HL-60 (cell line): ENCODE data around the gene GNGT2.
A peak's percentile ranks its signal among the peaks of the same experiment; 100 is the strongest.

Experiments used
- DNase-seq, 2 experiments: peaks; one replicate each; pipeline ENCODE4 v3.0.0-alpha.2; 2010 to 2020; ENCODE audit warnings: low read depth in 1 of 2, low spot score in 1 of 2
- H3K27ac ChIP-seq: fragments of 250-450 bp; sonication (Bioruptor Pico); replicated peaks from 2 replicates; pipeline ENCODE4 v1.5.1; 2020; ENCODE audit warnings: mild to moderate bottlenecking, moderate library complexity
- H3K27me3 ChIP-seq: fragments of 250-450 bp; sonication (Bioruptor Pico); 2 replicates; pipeline ENCODE4 v1.5.1; 2021; ENCODE audit warnings: mild to moderate bottlenecking, moderate library complexity; ENCODE audit not compliant: insufficient read depth, poor library complexity, severe bottlenecking
- H3K4me3 ChIP-seq: replicated peaks from 2 replicates; pipeline ENCODE4 v1.5.1; 2011; ENCODE audit warnings: mild to moderate bottlenecking, control low read depth, low read length; ENCODE audit not compliant: insufficient read depth
- GABPA ChIP-seq: IDR thresholded peaks from 2 replicates; pipeline ENCODE4 v1.6.1; 2012; ENCODE audit warnings: low read depth
- POLR2AphosphoS5 ChIP-seq: IDR thresholded peaks from 2 replicates; pipeline ENCODE4 v1.6.1; 2012; ENCODE audit warnings: low read depth
- SPI1 ChIP-seq: IDR thresholded peaks from 2 replicates; pipeline ENCODE4 v1.6.1; 2012; ENCODE audit warnings: low read depth, mild to moderate bottlenecking, borderline replicate concordance
- TF ChIP-seq, protein P1 (sequence below): IDR thresholded peaks from 2 replicates; pipeline ENCODE4 v1.6.1; 2012; ENCODE audit warnings: low read depth; ENCODE audit not compliant: insufficient replicate concordance
- TF ChIP-seq, protein P2 (sequence below): IDR thresholded peaks from one replicate; pipeline ENCODE4 v1.5.1; 2011; ENCODE audit warnings: low read length, control low read depth, inconsistent platforms; ENCODE audit not compliant: insufficient read depth

The GNGT2 gene

DNA sequence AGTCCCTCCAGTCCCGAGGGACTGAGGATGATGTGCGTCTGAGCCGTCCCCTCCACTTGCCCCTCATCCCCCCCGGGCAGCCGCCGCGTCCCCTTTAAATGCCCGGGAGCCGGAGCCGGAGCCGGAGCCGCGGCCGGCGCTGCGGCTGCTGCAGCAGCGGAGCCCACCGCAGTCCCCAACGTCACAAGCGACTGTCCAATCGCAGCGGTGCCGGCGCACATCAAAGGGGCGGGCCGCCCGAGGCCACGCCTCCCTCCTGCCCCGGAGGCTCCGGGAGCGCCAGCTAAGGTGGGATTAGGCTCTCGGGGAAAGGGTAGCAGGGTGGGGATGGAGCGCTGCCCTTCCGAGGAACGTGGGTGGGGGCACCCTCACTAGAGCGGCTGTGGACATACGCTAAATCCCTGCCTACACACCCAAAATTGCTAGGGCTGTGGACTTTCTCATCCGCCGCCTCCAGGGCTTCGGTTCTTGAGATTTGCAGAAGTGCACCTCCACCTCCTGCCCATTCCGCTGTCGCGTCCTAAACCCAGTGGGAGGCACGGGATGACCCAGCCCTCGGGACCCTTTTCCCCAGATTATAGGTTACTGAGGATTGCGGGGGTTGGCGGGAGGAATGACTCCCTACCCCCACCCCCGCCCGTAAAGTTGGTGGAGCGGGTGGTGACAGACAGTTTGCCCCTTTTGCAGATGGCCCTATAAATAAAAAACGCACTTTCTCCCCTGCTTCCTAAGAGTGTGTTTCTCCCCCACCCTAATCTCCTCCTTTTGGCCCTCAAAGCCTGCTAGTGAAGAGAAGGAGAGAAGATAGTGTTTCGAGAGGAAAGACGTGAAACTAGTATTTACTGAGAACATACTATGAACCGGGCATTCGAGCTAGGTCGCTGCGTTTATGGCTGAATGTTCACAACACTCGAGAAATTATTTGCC is 20.5 kb upstream of the GNGT2 start, which contains the start of gene PHOSPHO1:
PHOSPHO1 (minus strand) TSS at position 152 of the 927 bp plus-strand sequence. CDS start 4,096 bp downstream, outside the sequence.
- DNase-seq: peak; percentile 58 to 64
- Histone ChIP-seq H3K27me3 (peaks cover 21% of the 10 kb centered on the region), H3K27ac (no peak within 1 kb of the TSS), H3K4me3 (peak within 1 kb of the TSS; percentile 65)
- TF ChIP-seq SPI1 (peak; percentile 81), GABPA (no peak)

DNA sequence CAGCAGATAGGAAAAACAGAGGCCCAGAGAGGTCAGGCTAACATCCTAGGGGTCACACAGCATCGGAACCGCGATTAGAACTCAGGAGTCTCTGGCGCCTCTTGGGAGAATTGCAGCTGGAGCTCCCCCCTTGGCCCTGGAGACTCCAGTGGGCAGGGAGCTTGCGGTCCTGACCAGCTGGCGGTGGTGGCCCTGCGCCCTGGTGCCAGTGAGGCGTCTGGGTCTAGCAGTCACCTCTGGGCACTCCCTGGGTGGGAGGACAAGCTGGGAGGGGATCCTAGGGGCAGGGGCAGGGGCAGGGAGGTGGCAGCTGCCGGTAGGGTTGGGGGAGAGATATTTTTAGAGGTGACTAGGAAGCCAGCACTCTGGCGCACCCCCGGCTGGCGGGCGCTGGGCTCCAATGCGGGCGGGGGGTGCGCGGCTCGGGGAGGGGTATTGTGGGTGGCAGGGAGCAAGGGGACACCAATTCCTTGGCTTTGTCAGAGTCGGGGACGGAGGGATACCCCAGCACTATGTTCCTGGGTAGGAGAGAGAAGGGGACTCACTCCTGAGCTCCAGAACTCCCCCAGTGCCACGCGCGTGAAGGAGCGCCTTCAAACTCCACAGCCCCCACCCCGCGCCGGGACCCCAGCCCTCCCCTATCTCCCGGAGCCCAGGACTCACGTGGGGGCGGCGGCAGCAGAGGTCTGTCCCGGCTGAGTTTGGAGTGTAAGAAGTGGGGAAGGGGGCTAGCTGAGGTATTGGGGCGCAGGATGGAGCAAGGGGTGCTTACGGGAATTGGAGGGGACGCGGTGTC is 19.6 kb upstream of the GNGT2 start:
- Histone ChIP-seq H3K27me3 (peaks cover 28% of the 10 kb centered on the region), H3K27ac (no peak overlapping the region), H3K4me3 (peak overlapping the region; percentile 65)
- no peak for DNase-seq
- no peak for TF ChIP-seq SPI1

DNA sequence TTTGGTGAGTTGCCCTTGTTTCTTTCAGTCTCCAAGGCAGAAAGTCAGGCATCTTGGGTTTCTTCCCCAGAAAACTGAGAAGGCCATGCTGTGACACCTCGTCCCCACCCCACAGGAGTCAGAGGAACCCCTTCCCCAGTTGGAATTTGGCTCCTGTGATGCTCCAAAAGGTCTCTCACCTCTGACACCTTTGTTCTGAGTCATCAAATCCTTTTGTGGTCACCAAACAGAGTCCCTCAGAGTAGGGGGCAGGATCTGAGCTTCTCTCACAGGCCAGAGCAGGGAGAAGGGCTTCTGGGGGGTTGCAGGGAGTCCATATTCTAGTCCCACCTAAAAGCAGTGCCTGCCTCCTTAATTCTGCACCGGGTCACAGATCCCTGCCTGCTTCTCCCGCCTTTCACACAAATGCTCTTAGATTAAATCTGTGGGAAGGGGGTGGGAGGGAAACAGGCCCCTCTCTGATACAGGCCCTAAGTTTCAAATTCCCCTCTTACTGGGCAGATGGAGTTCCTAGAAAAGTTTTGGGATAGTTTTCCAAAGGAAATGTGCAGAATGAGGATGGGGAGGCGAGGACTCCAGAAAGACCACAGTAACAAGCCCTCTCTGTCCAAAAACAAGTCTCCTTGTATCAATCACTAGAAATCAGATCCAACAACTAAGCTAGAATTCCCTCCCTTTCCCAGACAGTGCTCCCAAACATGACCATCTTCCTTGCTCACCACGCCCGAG is 18.9 kb upstream of the GNGT2 start:
- no peak overlapping the region for H3K4me3 ChIP-seq
- peaks cover 35% of the 10 kb centered on the region for H3K27me3 ChIP-seq
- DNase-seq: no peak
- TF ChIP-seq SPI1 (no peak), GABPA (no peak), POLR2AphosphoS5 (no peak)
- TF ChIP-seq, protein P1, sequence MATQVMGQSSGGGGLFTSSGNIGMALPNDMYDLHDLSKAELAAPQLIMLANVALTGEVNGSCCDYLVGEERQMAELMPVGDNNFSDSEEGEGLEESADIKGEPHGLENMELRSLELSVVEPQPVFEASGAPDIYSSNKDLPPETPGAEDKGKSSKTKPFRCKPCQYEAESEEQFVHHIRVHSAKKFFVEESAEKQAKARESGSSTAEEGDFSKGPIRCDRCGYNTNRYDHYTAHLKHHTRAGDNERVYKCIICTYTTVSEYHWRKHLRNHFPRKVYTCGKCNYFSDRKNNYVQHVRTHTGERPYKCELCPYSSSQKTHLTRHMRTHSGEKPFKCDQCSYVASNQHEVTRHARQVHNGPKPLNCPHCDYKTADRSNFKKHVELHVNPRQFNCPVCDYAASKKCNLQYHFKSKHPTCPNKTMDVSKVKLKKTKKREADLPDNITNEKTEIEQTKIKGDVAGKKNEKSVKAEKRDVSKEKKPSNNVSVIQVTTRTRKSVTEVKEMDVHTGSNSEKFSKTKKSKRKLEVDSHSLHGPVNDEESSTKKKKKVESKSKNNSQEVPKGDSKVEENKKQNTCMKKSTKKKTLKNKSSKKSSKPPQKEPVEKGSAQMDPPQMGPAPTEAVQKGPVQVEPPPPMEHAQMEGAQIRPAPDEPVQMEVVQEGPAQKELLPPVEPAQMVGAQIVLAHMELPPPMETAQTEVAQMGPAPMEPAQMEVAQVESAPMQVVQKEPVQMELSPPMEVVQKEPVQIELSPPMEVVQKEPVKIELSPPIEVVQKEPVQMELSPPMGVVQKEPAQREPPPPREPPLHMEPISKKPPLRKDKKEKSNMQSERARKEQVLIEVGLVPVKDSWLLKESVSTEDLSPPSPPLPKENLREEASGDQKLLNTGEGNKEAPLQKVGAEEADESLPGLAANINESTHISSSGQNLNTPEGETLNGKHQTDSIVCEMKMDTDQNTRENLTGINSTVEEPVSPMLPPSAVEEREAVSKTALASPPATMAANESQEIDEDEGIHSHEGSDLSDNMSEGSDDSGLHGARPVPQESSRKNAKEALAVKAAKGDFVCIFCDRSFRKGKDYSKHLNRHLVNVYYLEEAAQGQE: no peak
- TF ChIP-seq, protein P2, sequence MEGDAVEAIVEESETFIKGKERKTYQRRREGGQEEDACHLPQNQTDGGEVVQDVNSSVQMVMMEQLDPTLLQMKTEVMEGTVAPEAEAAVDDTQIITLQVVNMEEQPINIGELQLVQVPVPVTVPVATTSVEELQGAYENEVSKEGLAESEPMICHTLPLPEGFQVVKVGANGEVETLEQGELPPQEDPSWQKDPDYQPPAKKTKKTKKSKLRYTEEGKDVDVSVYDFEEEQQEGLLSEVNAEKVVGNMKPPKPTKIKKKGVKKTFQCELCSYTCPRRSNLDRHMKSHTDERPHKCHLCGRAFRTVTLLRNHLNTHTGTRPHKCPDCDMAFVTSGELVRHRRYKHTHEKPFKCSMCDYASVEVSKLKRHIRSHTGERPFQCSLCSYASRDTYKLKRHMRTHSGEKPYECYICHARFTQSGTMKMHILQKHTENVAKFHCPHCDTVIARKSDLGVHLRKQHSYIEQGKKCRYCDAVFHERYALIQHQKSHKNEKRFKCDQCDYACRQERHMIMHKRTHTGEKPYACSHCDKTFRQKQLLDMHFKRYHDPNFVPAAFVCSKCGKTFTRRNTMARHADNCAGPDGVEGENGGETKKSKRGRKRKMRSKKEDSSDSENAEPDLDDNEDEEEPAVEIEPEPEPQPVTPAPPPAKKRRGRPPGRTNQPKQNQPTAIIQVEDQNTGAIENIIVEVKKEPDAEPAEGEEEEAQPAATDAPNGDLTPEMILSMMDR: no peak
- no peak overlapping the region for H3K27ac ChIP-seq

DNA sequence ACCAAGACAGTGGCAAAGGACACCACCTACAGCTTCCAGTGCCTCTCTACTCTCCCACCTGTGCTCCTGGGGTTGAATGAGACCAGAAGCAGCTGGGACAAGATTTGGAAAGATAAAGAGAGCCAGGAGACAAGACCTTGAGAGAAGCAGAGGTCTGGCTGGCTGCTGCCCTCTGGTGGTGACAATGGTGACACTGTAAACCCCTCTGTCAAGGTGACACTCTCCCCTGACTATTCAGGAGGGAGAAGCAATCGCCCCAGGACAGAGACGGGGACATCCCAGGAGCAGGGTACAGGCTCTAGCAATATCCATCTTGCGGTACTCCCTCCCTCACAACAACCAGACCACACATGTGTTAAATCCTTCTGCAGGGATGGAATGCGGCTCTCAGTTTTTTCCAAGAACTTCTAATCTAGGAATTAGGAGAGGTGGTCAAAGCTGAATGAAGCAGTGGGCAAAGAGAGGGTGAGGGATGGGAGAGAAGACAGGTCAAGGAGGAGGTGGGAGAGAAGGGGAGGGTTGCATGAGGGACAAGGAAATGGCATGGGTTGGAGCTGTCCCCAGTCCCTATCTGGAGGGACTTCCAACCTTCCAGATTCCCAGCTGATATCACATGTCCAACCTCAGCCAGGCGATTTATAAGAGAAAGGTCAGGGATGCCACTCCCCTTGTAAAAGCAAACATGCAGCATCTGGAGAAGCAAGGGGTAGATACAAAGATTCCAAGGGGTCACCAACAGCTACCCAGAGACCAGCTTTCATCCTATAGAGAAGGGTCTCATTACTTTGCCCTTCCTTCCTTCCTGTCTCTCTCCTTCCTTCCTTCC is 17.3 kb upstream of the GNGT2 start:
- TF ChIP-seq, protein P1: no peak
- TF ChIP-seq, protein P2: peak; percentile 86

More for the DNA sequence above, 17.3 kb upstream of the GNGT2 start:
- Histone ChIP-seq H3K27me3 (peaks cover 43% of the 10 kb centered on the region), H3K27ac (no peak overlapping the region), H3K4me3 (no peak overlapping the region)
- DNase-seq: peak; percentile 59 to 77
